Smooth muscle cell (in vitro differentiated cells): ENCODE results near the gene BCL2L13. TPM values are rescaled to one million over a fixed set of nuclear protein-coding genes. Genes with fewer than 3 reads are reported as not detected.

Experiments
- DNase-seq: peaks from one replicate; lab custom pipeline; 2025; ENCODE audit not compliant: unreplicated experiment; lab: John Stamatoyannopoulos, UW
- H2AFZ ChIP-seq: fragments of 200-600 bp; sonication (generic); 2 replicates; pipeline ENCODE4 v1.6.0; 2016; ENCODE audit warnings: antibody characterized with exemption, low read depth, mild to moderate bottlenecking
- H3F3A ChIP-seq: fragments of 200-600 bp; sonication (generic); 2 replicates; pipeline ENCODE4 v1.6.0; 2017; ENCODE audit warnings: antibody characterized with exemption, low read depth
- H3K27ac ChIP-seq: fragments of 200-600 bp; sonication (generic); 2 replicates; pipeline ENCODE4 v1.5.1; 2016; ENCODE audit warnings: low read depth, mild to moderate bottlenecking
- H3K27me3 ChIP-seq: fragments of 200-600 bp; sonication (generic); 2 replicates; pipeline ENCODE4 v1.6.1; 2016; ENCODE audit warnings: low read depth, mild to moderate bottlenecking
- H3K36me3 ChIP-seq: fragments of 200-600 bp; sonication (generic); 2 replicates; pipeline ENCODE4 v1.5.1; 2016; ENCODE audit warnings: low read depth
- H3K4me1 ChIP-seq: fragments of 200-600 bp; sonication (generic); 2 replicates; pipeline ENCODE4 v1.5.1; 2016; ENCODE audit warnings: low read depth
- H3K4me2 ChIP-seq: fragments of 200-600 bp; sonication (generic); 2 replicates; pipeline ENCODE4 v1.6.0; 2016; ENCODE audit warnings: mild to moderate bottlenecking
- H3K4me3 ChIP-seq: fragments of 200-600 bp; sonication (generic); 2 replicates; pipeline ENCODE4 v1.5.1; 2016; ENCODE audit warnings: mild to moderate bottlenecking
- H3K79me2 ChIP-seq: fragments of 200-600 bp; sonication (generic); 2 replicates; pipeline ENCODE4 v1.6.0; 2016; ENCODE audit warnings: low read depth, mild to moderate bottlenecking
- H3K9ac ChIP-seq: fragments of 200-600 bp; sonication (generic); 2 replicates; pipeline ENCODE4 v1.6.0; 2016; ENCODE audit warnings: low read depth
- H3K9me3 ChIP-seq: fragments of 200-600 bp; sonication (generic); replicated peaks from 2 replicates; pipeline ENCODE4 v1.5.1; 2016; ENCODE audit warnings: low read depth
- H4K20me1 ChIP-seq: fragments of 200-600 bp; sonication (generic); 2 replicates; pipeline ENCODE4 v1.6.0; 2016; ENCODE audit warnings: low read depth
- CTCF ChIP-seq: fragments of 200-600 bp; sonication (generic); IDR thresholded peaks from 2 replicates; pipeline ENCODE4 v1.5.1; 2017; ENCODE audit warnings: borderline replicate concordance, mild to moderate bottlenecking, antibody characterized with exemption; ENCODE audit not compliant: insufficient read depth, poor library complexity, severe bottlenecking
- WGBS: methylation state at CpG from one replicate; pipeline ENCODE4 v1.1.7; 2016; ENCODE audit warnings: low lambda C conversion rate; 5-methylcytosine and 5-hydroxymethylcytosine counted together
- polyA plus RNA-seq: library from polyadenylated mRNA; unstranded; fragments of >200 nt; fragmentation: Nextera tagmentation; extraction: Ambion mirVana; gene quantifications from 2 replicates; pipeline ENCODE4 v1.2.1, GENCODE V29; 2016
- total RNA-seq: library from RNA; depleted of rRNA; stranded (reverse); fragments of >200 nt; gene quantifications from 2 replicates; pipeline ENCODE4 v1.2.3, GENCODE V29; 2014

BCL2L13 gene
- total and polyA plus RNA-seq, 2 experiments from 2014 or later, result 16.7 to 27.0 TPM

DNA sequence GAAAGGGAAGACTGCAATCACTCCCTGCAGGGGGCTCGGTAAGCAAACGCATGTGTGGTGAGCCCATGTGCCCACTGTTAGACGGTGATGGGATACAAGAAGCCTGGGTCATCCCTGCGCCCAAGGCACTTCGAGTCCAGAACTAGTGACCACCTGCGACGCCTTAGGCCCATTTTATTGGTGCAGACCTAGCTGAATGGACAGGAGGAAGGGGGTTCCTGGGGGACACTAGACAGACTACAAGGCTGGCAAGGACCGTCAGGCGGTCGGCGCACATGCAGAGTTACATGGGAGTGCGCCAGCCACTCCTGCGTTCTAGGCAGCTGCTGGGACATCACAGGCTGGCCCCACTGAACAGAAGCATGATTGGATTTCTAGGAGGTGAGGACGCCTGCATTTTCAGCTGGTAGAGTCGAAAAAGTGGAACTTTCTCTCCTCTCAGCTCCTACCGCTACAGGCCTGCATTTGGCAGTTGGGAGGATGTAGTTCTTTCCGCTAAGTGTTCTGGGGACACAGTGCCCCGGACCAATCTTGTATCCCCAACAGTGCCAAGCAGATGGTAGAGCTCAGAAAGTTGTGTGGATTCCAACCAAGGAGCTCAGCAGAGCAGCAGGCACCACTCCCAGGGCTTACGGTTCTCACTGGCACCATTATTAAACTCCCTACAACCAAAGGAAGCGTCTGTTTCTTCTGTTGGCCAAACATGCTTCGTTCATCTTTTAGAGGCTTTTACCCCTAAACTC, 100.0 kb downstream of the BCL2L13 start:
- Histone ChIP-seq H4K20me1 (no peaks in the 10 kb centered on the region), H3K9ac (no peak overlapping the region), H3F3A (peaks cover under 1% of the 10 kb centered on the region), H3K36me3 (no peaks in the 10 kb centered on the region), H3K27ac (no peak overlapping the region), H3K27me3 (no peaks in the 10 kb centered on the region), H3K79me2 (no peaks in the 10 kb centered on the region), H3K4me2 (no peak overlapping the region), H3K4me3 (no peak overlapping the region), H2AFZ (no peak overlapping the region), H3K4me1 (no peaks in the 10 kb centered on the region), H3K9me3 (no peaks in the 10 kb centered on the region)
- no peak for DNase-seq
- WGBS, result 93% methylated on average over 21 of the region's 21 CpGs
- no peak for TF ChIP-seq CTCF

DNA sequence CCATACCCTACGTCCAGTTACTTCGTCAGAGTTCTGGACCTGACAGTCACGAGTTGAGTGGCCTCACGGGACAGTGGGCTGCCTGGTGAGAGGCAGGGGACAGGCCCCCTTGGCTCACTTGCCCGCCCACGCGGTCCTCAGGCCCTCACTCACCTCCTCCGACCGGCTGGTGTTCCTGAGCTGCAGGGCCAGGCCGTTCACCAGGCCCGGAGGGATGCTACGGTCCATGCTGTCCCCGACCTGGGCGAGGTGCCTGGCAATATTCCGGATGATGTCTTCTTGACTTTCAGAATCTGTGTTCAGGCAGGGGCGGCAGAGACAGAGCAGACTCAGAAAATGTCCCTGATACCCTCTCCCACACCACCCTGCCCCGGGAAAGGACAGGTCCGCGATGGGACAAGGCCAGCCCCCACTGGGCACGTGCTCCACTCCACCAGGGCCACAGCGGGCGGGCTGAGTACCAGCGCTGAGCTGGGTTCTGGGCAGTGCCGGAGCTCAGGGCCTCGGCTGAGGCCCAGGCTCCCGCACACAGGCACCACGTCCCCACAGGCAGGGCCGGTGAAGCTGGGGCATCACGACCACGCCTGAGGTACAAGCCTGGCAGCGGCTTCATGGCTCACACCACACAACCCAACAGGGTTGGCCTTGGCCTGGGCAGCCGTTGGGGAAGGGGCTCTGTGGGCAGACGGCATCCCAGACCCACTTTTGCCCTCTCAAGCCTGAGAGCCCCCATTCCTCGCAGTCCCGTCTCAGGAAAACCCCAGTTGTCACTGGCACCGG, 100.8 kb downstream of the BCL2L13 start:
- Histone ChIP-seq H4K20me1 (no peaks in the 10 kb centered on the region), H3K4me1 (no peaks in the 10 kb centered on the region), H2AFZ (no peak overlapping the region), H3K27me3 (no peaks in the 10 kb centered on the region), H3K27ac (no peak overlapping the region), H3K4me2 (no peak overlapping the region), H3K4me3 (no peak overlapping the region), H3K9ac (no peak overlapping the region), H3K9me3 (no peaks in the 10 kb centered on the region), H3K79me2 (no peaks in the 10 kb centered on the region), H3K36me3 (no peaks in the 10 kb centered on the region), H3F3A (no peaks in the 10 kb centered on the region)
- 93% methylated on average over 34 of the region's 36 CpGs for WGBS
- TF ChIP-seq CTCF, result no peak
- DNase-seq, result no peak

DNA sequence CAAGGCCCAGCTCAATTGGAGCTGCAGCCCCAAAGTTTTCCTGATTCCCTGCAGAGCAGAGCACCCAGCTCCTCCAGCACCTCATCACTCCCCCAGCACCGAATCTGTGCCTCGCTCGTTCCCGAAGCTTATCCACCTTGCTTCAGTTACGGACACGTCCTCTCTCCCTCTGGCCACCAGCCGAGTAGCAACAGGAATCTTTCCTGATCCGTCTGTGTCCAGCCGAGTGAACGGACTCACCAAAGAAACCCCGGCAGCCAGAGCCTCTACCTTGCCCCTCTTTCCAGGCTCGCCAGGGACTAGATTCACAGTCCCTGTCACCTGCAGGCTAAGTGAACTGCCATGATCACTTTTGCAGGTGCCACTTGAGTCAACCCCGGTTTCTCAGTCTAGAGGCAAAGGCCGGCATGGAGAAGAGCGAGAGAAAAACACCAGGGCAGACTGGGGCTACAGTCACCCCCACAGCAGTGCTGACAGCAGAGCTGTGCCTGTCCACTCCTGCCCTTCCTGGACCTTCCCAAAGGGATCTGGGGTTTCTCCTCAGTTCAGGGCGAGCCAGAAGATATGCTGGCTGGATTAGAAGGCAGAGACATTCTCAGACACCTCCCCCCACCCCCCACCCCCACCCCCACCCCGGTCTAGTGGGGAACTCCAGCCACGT, 103.4 kb downstream of the BCL2L13 start:
- H3K4me2 ChIP-seq, result no peak overlapping the region
- 75% methylated on average over 17 of the region's 18 CpGs for WGBS
- H3K9ac ChIP-seq, result no peak overlapping the region
- H3K9me3 ChIP-seq, result no peaks in the 10 kb centered on the region
- no peaks in the 10 kb centered on the region for H3K79me2 ChIP-seq
- no peak for TF ChIP-seq CTCF
- DNase-seq, result no peak
- no peaks in the 10 kb centered on the region for H3K4me1 ChIP-seq
- H3F3A ChIP-seq, result no peaks in the 10 kb centered on the region
- no peaks in the 10 kb centered on the region for H3K27me3 ChIP-seq
- H4K20me1 ChIP-seq, result no peaks in the 10 kb centered on the region
- no peak overlapping the region for H2AFZ ChIP-seq
- H3K27ac ChIP-seq, result no peak overlapping the region
- no peak overlapping the region for H3K4me3 ChIP-seq
- H3K36me3 ChIP-seq, result no peaks in the 10 kb centered on the region
